Measurements from ENCODE around the gene ERFL. TPM values are rescaled to one million over a fixed set of nuclear protein-coding genes. Genes with fewer than 3 reads are reported as not detected.
A peak's percentile ranks its signal among the peaks of the same experiment; 100 is the strongest.

The ERFL gene
- total RNA-seq, 1 experiment from 2014 or later: not detected

- DNase-seq (ENCODE audit: low read depth): no peak
These were observed 30.4 kb downstream of the ERFL start for GRCh38 chr19:41897820-41898219.

GRCh38 chr19:41897181-41897580 is 31.1 kb downstream of the ERFL start:
- no peak for DNase-seq (ENCODE audit: low read depth)

GRCh38 chr19:41896581-41896942 is 31.7 kb downstream of the ERFL start:
- DNase-seq (ENCODE audit: low read depth): no peak

GRCh38 chr19:41895745-41896580 is 32.3 kb downstream of the ERFL start:
- DNase-seq (ENCODE audit: low read depth): no peak

GRCh38 chr19:41894350-41894749 is 33.9 kb downstream of the ERFL start:
- DNase-seq (ENCODE audit: low read depth): no peak

GRCh38 chr19:41893899-41894298 is 34.4 kb downstream of the ERFL start:
- peak; percentile 32 for DNase-seq (ENCODE audit: low read depth)

GRCh38 chr19:41892173-41892902 is 35.9 kb downstream of the ERFL start:
- DNase-seq (ENCODE audit: low read depth): no peak

GRCh38 chr19:41890936-41891335 is 37.3 kb downstream of the ERFL start:
- DNase-seq (ENCODE audit: low read depth): no peak

GRCh38 chr19:41889896-41890295 is 38.4 kb downstream of the ERFL start:
- DNase-seq (ENCODE audit: low read depth): no peak

GRCh38 chr19:41888926-41889325 is 39.3 kb downstream of the ERFL start:
- no peak for DNase-seq (ENCODE audit: low read depth)

GRCh38 chr19:41887711-41888382 is 40.4 kb downstream of the ERFL start:
- peak; percentile 81 for DNase-seq (ENCODE audit: low read depth)

- no peak for DNase-seq (ENCODE audit: low read depth)
These were observed 41.2 kb downstream of the ERFL start for GRCh38 chr19:41886761-41887710.

- DNase-seq (ENCODE audit: low read depth): peak; percentile 97
These were observed 44.2 kb downstream of the ERFL start for GRCh38 chr19:41883821-41884733.

GRCh38 chr19:41883463-41883820 is 44.8 kb downstream of the ERFL start:
- no peak for DNase-seq (ENCODE audit: low read depth)

- peak; percentile 56 for DNase-seq (ENCODE audit: low read depth)
These were observed 45.4 kb downstream of the ERFL start, which contains the start of gene ARHGEF1 for GRCh38 chr19:41882568-41883462. TSS of gene ARHGEF1 (plus strand) at chr19:41883184. CDS start at chr19:41888083, 4,899 bp downstream.

GRCh38 chr19:41880329-41880708 is 47.9 kb downstream of the ERFL start:
- no peak for DNase-seq (ENCODE audit: low read depth)

- DNase-seq (ENCODE audit: low read depth): no peak
These were observed 48.5 kb downstream of the ERFL start for GRCh38 chr19:41879670-41880328.

GRCh38 chr19:41879080-41879479 is 49.2 kb downstream of the ERFL start:
- no peak for DNase-seq (ENCODE audit: low read depth)
